ENCODE measurements around the gene GRIA4.

DNA sequence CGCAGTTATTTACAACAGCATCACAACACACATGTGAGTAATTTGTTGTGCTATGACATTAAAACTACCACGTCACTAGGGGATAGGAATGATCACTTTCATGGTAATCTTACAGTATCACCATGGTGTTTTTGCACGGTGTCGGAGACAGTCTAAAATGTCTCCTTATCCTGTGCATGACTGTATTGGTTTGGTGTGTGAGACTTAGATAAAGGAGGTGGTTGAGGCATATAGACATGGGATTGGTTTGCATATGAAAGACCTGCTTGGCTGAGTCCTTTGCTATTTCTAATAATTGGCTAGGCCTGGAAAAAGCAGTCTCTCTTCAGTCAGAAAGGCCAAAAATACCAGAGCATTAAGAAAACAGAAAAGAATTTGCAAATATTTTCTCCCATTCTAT is 382.0 kb downstream of the GRIA4 start:
- no peak for TF ChIP-seq POLR2A (IDR thresholded peaks at IDR 0.05; ENCODE audit: extremely low read depth, insufficient read length)
- TF ChIP-seq, protein P1, sequence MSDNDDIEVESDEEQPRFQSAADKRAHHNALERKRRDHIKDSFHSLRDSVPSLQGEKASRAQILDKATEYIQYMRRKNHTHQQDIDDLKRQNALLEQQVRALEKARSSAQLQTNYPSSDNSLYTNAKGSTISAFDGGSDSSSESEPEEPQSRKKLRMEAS (IDR thresholded peaks at IDR 0.05; ENCODE audit: low read depth, low read length) = no peak
- TF ChIP-seq, protein P2, sequence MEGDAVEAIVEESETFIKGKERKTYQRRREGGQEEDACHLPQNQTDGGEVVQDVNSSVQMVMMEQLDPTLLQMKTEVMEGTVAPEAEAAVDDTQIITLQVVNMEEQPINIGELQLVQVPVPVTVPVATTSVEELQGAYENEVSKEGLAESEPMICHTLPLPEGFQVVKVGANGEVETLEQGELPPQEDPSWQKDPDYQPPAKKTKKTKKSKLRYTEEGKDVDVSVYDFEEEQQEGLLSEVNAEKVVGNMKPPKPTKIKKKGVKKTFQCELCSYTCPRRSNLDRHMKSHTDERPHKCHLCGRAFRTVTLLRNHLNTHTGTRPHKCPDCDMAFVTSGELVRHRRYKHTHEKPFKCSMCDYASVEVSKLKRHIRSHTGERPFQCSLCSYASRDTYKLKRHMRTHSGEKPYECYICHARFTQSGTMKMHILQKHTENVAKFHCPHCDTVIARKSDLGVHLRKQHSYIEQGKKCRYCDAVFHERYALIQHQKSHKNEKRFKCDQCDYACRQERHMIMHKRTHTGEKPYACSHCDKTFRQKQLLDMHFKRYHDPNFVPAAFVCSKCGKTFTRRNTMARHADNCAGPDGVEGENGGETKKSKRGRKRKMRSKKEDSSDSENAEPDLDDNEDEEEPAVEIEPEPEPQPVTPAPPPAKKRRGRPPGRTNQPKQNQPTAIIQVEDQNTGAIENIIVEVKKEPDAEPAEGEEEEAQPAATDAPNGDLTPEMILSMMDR (IDR thresholded peaks at IDR 0.05; ENCODE audit: low read depth, low read length) = no peak

Data from NB4 (cell line).